Measurements from ENCODE around the gene CDC25A.
"Not testable (repeated sequence)": the region's sequence is repeated elsewhere in the genome, so short reads cannot be mapped to it uniquely, and the experiment has no call there.

CDC25A gene

GRCh38 chr3:48188266-48189201, at the start of gene CDC25A:
Gene CDC25A (minus strand): TSS chr3:48188417. CDS start chr3:48187947, 470 bp downstream.
- DNase-seq (ENCODE audit: low read depth in 3 of 3), result peak; percentile 80 to 94 (median 87)

- no peak for DNase-seq (ENCODE audit: low read depth in 3 of 3)
Measured at GRCh38 chr3:48236531-48236930, 48.3 kb upstream of the CDC25A start.

GRCh38 chr3:48233542-48233941, 45.3 kb upstream of the CDC25A start:
- no peak for DNase-seq (ENCODE audit: low read depth in 3 of 3)

GRCh38 chr3:48232734-48233133, 44.5 kb upstream of the CDC25A start:
- peak; percentile 27 to 54 (median 42) for DNase-seq (ENCODE audit: low read depth in 3 of 3)

- DNase-seq (ENCODE audit: low read depth in 3 of 3), result no peak
Measured at GRCh38 chr3:48232232-48232631, 44.0 kb upstream of the CDC25A start.

GRCh38 chr3:48226939-48227338, 38.7 kb upstream of the CDC25A start:
- DNase-seq (ENCODE audit: low read depth in 3 of 3), result no peak

GRCh38 chr3:48225587-48225986, 37.4 kb upstream of the CDC25A start:
- no peak for DNase-seq (ENCODE audit: low read depth in 3 of 3)

- no peak for DNase-seq (ENCODE audit: low read depth in 3 of 3)
Measured at GRCh38 chr3:48222616-48223513, 34.6 kb upstream of the CDC25A start, which contains the start of gene CAMP. Gene CAMP (plus strand): TSS chr3:48223495. CDS start chr3:48223512, 17 bp downstream.

- no peak for DNase-seq (ENCODE audit: low read depth in 3 of 3)
Measured at GRCh38 chr3:48220746-48221145, 32.5 kb upstream of the CDC25A start.

GRCh38 chr3:48219543-48219942, 31.3 kb upstream of the CDC25A start:
- no peak for DNase-seq (ENCODE audit: low read depth in 3 of 3)

- DNase-seq (ENCODE audit: low read depth in 3 of 3), result no peak
Measured at GRCh38 chr3:48218537-48218936, 30.3 kb upstream of the CDC25A start.

- no peak for DNase-seq (ENCODE audit: low read depth in 3 of 3)
Measured at GRCh38 chr3:48217449-48217848, 29.2 kb upstream of the CDC25A start.

GRCh38 chr3:48215876-48216275, 27.7 kb upstream of the CDC25A start:
- DNase-seq (ENCODE audit: low read depth in 3 of 3), result no peak

GRCh38 chr3:48215466-48215865, 27.2 kb upstream of the CDC25A start:
- no peak for DNase-seq (ENCODE audit: low read depth in 3 of 3)

GRCh38 chr3:48215019-48215418, 26.8 kb upstream of the CDC25A start:
- no peak for DNase-seq (ENCODE audit: low read depth in 3 of 3)

- no peak for DNase-seq (ENCODE audit: low read depth in 3 of 3)
Measured at GRCh38 chr3:48214225-48214624, 26.0 kb upstream of the CDC25A start.

GRCh38 chr3:48211776-48212175, 23.6 kb upstream of the CDC25A start:
- not testable (repeated sequence) for DNase-seq (ENCODE audit: low read depth in 3 of 3)

- not testable (repeated sequence) for DNase-seq (ENCODE audit: low read depth in 3 of 3)
Measured at GRCh38 chr3:48210534-48210933, 22.3 kb upstream of the CDC25A start.

- no peak for DNase-seq (ENCODE audit: low read depth in 3 of 3)
Measured at GRCh38 chr3:48209445-48209844, 21.2 kb upstream of the CDC25A start.

GRCh38 chr3:48208076-48208475, 19.9 kb upstream of the CDC25A start:
- DNase-seq (ENCODE audit: low read depth in 3 of 3), result no peak

GRCh38 chr3:48202632-48203031, 14.4 kb upstream of the CDC25A start:
- no peak for DNase-seq (ENCODE audit: low read depth in 3 of 3)

- DNase-seq (ENCODE audit: low read depth in 3 of 3), result no peak
Measured at GRCh38 chr3:48199117-48199516, 10.9 kb upstream of the CDC25A start.

Data from stimulated activated CD4-positive, alpha-beta T cell treated with anti-CD3 and anti-CD28 coated beads, TNF-alpha, amount 100 ng/mL, for 24 hours (primary cell).